Gastroesophageal sphincter (tissue), 4 donors: ENCODE data around the gene BDKRB2. TPM values are rescaled to one million over a fixed set of nuclear protein-coding genes. Genes with fewer than 3 reads are reported as not detected.
A peak's percentile ranks its signal among the peaks of the same experiment; 100 is the strongest.

ENCODE experiments used
- ATAC-seq: fragments of 150-250 bp; one replicate; pipeline ENCODE4 v1.9.1; 2016; ENCODE audit warnings: mild to moderate bottlenecking, moderate library complexity
- H3K27ac ChIP-seq, 4 donors: fragments of 200-600 bp; sonication (generic) in 3 of 4; 1 replicate in 3 of 4; 2 replicates in 1 of 4; pipeline ENCODE4 v1.5.1; 2016 to 2019
- H3K27me3 ChIP-seq: fragments of 200-600 bp; sonication (generic); one replicate; pipeline ENCODE4 v1.5.1; 2019
- H3K36me3 ChIP-seq, 2 donors: fragments of 200-600 bp; sonication (generic); one replicate each; pipeline ENCODE4 v1.5.1; 2019; ENCODE audit warnings: control low read depth in 1 of 2
- H3K4me1 ChIP-seq, 3 donors: fragments of 200-600 bp; sonication (generic); 1 replicate in 2 of 3; 2 replicates in 1 of 3; pipeline ENCODE4 v1.5.1; 2016 to 2019; ENCODE audit warnings: control low read depth in 2 of 3
- H3K4me3 ChIP-seq, 2 donors: fragments of 200-600 bp; sonication (generic); one replicate each; pipeline ENCODE4 v1.5.1; 2019; ENCODE audit warnings: mild to moderate bottlenecking in 1 of 2, moderate library complexity in 1 of 2
- H3K9me3 ChIP-seq, 3 donors: fragments of 200-600 bp; sonication (generic); one replicate each; pipeline ENCODE4 v1.5.1; 2017 to 2019; ENCODE audit warnings: control low read depth in 2 of 3
- CTCF ChIP-seq, 4 experiments: fragments of 200-600 bp in 2 of 4; fragments of 450-650 bp in 2 of 4; sonication (generic) in 1 of 4; IDR thresholded peaks; one replicate each; pipeline ENCODE4 v1.5.1; 2017 to 2019; ENCODE audit warnings: antibody characterized with exemption in 4 of 4, mild to moderate bottlenecking in 2 of 4, moderate library complexity in 2 of 4
- EP300 ChIP-seq: sonication (generic); formaldehyde crosslinking; IDR thresholded peaks from one replicate; pipeline ENCODE4 v1.6.1; 2017; ENCODE audit warnings: antibody characterized with exemption, mild to moderate bottlenecking
- POLR2A ChIP-seq, 2 donors: fragments of 450-650 bp; IDR thresholded peaks; one replicate each; pipeline ENCODE4 v1.6.1; 2017; ENCODE audit warnings: antibody characterized with exemption in 2 of 2, mild to moderate bottlenecking in 2 of 2, moderate library complexity in 1 of 2
- POLR2AphosphoS5 ChIP-seq: sonication (generic); formaldehyde crosslinking; IDR thresholded peaks from one replicate; pipeline ENCODE4 v1.6.1; 2017; ENCODE audit warnings: antibody characterized with exemption
- WGBS, 2 donors: methylation state at CpG; one replicate each; pipeline ENCODE4 v1.1.5; 2018; ENCODE audit warnings: low coverage in 1 of 2; 5-methylcytosine and 5-hydroxymethylcytosine counted together
- total RNA-seq, 4 donors: library from RNA; depleted of rRNA; stranded (reverse); fragments of >200 nt; gene quantifications; one replicate each; pipeline ENCODE4 v1.1.0, GENCODE V29; 2016

The BDKRB2 gene
- total RNA-seq, 4 donors from 2014 or later, result 3.3 to 13.6 (median 8.3) TPM

DNA sequence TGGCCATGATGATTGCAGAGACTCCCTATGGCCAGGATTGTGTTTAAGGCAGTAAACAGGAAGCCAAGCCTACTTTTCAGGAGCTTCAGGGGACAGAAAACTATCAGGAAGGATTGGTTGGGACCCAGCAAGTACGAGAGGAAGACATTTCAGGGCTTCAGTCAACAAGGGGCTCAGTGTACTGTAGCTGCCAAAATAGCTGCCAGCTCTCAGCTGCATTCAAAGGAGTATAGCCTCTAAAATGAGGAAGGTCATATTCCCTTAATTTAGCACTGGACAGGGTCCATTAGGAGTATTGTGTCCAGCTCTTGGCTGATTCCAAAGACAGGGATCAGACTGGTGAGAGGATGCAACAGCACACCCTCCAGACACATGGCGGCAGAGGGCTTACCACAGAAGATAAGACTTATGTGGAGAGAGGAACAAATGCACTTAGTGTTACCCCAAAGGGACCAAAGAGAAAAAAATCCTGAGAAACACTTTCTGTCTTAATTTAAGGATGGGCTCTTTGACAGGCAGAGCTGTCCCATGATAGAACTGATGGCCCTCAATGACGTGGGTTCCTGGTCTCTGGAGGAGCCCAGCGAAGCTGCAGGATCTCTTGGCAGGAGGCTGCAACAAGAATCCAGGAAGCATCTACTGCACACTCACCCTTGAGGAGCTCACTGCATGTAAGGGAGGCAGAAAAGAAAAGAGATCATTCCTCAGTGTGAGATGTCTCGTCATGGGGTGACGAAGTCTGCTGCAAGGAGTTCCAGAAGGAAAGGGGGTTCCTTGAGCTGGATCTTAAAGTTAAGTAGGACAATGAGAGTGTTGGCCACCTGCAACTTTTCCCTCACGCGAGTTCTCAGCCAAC is 66.2 kb downstream of the BDKRB2 start:
- Histone ChIP-seq H3K4me1 (peaks cover 0 to 35% (median 16%) of the 10 kb centered on the region in 3 donors), H3K9me3 (peaks cover 0 to 16% (median 0%) of the 10 kb centered on the region in 3 donors), H3K27ac (no peak overlapping the region), H3K36me3 (no peaks in the 10 kb centered on the region), H3K27me3 (no peaks in the 10 kb centered on the region), H3K4me3 (no peak overlapping the region)
- WGBS, 2 donors, result 78 to 91% methylated on average over 6 to 7 of the region's 8 CpGs
- TF ChIP-seq CTCF (IDR thresholded peaks at IDR 0.05), result no peak
- no peak for ATAC-seq

GRCh38 chr14:96271421-96271762 is 66.8 kb downstream of the BDKRB2 start:
- Histone ChIP-seq H3K4me3 (no peak overlapping the region), H3K36me3 (no peaks in the 10 kb centered on the region), H3K9me3 (peaks cover 0 to 16% (median 0%) of the 10 kb centered on the region in 3 donors), H3K27ac (no peak overlapping the region), H3K27me3 (no peaks in the 10 kb centered on the region), H3K4me1 (peaks cover 0 to 39% (median 16%) of the 10 kb centered on the region in 3 donors)
- ATAC-seq, result no peak
- TF ChIP-seq EP300 (no peak), POLR2AphosphoS5 (no peak), POLR2A (IDR thresholded peaks at IDR 0.05) (no peak)
- WGBS, 2 donors, result 100% methylated on average over 1 of the region's 1 CpG; no CpG with 5 or more reads in 1 of the 2 donors

DNA sequence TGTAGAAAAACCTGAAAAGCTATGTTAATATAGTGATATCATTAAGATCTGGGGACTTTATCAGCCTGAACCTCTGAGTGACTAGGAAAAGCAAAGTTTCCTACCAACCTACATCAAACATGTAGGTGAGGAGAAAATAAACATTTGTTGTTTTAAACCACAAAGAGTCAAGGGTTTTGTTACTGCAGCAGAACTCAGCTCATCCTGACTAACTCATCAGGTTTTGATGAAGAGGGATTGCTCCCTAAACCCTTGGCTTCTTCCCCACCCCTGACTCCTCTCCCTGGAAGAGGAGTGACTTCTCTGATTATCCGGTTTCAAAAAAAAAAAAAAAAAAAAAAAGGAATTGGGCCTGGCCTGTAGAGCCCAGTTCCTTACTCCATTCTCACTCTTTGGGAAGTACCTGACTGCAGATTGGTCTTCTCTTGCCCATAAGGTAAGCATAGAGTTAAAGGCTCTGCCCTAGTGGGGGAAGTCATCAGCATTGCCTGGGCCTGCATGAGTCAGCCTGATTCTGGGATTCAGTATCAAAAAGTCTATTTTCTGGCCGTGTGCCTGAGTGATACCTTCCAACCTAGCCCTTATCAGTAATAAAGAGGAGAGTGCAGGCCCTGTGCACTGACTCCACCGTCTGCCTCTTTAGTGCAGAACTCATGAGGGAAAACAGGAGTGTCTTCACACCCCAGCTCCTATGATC is 68.3 kb downstream of the BDKRB2 start:
- Histone ChIP-seq H3K36me3 (no peaks in the 10 kb centered on the region), H3K27me3 (no peaks in the 10 kb centered on the region), H3K9me3 (peaks cover 0 to 24% (median 0%) of the 10 kb centered on the region in 3 donors), H3K27ac (peak overlapping the region in 1 of 4 donors; percentile 36), H3K4me3 (no peak overlapping the region), H3K4me1 (peaks cover 0 to 39% (median 16%) of the 10 kb centered on the region in 3 donors)
- TF ChIP-seq EP300, result no peak
- no peak for TF ChIP-seq CTCF (IDR thresholded peaks at IDR 0.05)
- peak; percentile 9 for TF ChIP-seq POLR2AphosphoS5
- no peak for TF ChIP-seq POLR2A (IDR thresholded peaks at IDR 0.05)
- 36 to 60% methylated on average over 2 of the region's 3 CpGs for WGBS, 2 donors
- no peak for ATAC-seq

- ATAC-seq, result no peak
- Histone ChIP-seq H3K4me1 (peaks cover 0 to 37% (median 15%) of the 10 kb centered on the region in 3 donors), H3K27me3 (no peaks in the 10 kb centered on the region), H3K4me3 (no peak overlapping the region), H3K36me3 (peaks cover 0 to 5% of the 10 kb centered on the region in 2 donors), H3K9me3 (peaks cover 0 to 31% (median 0%) of the 10 kb centered on the region in 3 donors), H3K27ac (peak overlapping the region in 1 of 4 donors; percentile 36)
- WGBS, 2 donors, result 89 to 90% methylated on average over 3 to 4 of the region's 5 CpGs
- TF ChIP-seq CTCF (IDR thresholded peaks at IDR 0.05) (no peak), POLR2A (IDR thresholded peaks at IDR 0.05) (no peak), POLR2AphosphoS5 (no peak), EP300 (no peak)
Observed at GRCh38 chr14:96273629-96274028, 69.0 kb downstream of the BDKRB2 start.

GRCh38 chr14:96274122-96274521 is 69.5 kb downstream of the BDKRB2 start:
- peaks cover 0 to 36% (median 0%) of the 10 kb centered on the region in 3 donors for H3K9me3 ChIP-seq
- H3K36me3 ChIP-seq, result peaks cover 0 to 5% of the 10 kb centered on the region in 2 donors
- H3K27ac ChIP-seq, result peak overlapping the region in 1 of 4 donors; percentile 36
- H3K4me1 ChIP-seq, result peaks cover 0 to 32% (median 12%) of the 10 kb centered on the region in 3 donors
- WGBS, 2 donors, result 82% methylated on average over 5 of the region's 5 CpGs; no CpG with 5 or more reads in 1 of the 2 donors
- ATAC-seq, result no peak
- H3K4me3 ChIP-seq, result no peak overlapping the region
- TF ChIP-seq EP300 (no peak), POLR2A (IDR thresholded peaks at IDR 0.05) (no peak), POLR2AphosphoS5 (no peak), CTCF (IDR thresholded peaks at IDR 0.05) (no peak)
- no peaks in the 10 kb centered on the region for H3K27me3 ChIP-seq
